Measurements from ENCODE around the gene RSPO4.
"Not testable (repeated sequence)": the region's sequence is repeated elsewhere in the genome, so short reads cannot be mapped to it uniquely, and the experiment has no call there.

RSPO4 gene

DNA sequence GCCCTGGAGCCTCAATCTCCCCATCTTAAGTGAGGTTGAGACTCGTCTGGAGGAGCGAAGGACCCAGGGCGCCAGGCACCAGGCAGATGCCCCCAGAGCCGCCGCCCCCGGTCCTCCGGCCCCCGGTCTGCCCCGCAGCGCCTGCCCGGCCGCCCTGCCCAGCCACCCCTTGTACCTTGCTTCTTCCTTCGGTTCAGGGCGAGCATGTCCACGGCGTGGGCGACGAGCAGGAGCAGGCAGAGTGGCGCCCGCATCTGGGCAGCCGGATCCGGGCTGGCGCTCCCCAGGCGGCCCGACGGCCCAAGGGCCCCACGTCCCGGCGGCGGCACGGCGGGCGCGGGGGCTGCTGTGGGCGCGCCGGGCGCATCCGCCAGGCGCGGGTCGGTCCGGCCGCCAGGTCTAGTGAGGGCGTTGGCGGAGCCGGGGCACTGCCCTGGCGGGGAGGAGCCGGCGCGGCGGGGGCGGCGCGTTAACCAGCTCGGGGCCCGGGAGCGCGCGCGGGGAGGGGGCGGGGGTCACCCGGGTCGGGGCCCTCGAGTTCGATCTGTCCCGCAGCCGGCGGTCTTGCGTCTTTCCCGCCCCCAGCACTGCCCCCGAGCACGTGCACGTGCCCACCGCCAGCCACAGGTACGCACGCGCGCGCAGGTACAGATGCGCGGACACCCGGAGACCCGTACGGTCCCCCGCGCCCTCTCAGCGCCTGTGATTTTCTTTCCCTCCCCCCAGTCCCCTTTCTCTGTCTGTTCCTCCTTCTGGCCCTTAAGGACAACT, at the start of gene RSPO4:
RSPO4 (minus strand) TSS at position 401 of the 771 bp plus-strand sequence; CDS start at position 254, 147 bp downstream.
- no peak for TF ChIP-seq GATA1 (IDR thresholded peaks at IDR 0.05; ENCODE audit: low read depth, low read length)
- TF ChIP-seq POLR2A (IDR thresholded peaks at IDR 0.05; ENCODE audit: low read length): no peak
- no peak for DNase-seq

DNA sequence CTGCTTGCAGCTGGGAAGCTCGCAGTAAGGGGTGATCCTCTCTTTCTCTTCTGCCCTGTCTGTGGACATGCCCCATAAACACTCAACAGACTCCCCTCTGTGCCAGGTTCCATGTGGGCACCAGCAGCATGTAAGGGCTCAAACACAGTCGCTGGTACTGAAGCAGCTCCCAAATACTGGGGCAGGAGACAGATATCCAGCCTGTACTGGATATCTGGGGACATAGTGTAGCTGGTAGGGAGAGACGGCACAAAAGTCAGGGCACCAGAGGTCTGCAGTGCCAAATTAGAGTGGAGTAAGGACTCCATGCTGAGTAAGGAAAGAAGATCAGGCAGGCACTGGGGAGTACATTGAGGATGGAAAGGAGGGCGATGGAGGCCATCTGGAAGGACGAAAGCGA, 48.3 kb upstream of the RSPO4 start:
- no peak for DNase-seq
- TF ChIP-seq POLR2A (IDR thresholded peaks at IDR 0.05; ENCODE audit: low read length) (no peak), GATA1 (IDR thresholded peaks at IDR 0.05; ENCODE audit: low read depth, low read length) (no peak)

DNA sequence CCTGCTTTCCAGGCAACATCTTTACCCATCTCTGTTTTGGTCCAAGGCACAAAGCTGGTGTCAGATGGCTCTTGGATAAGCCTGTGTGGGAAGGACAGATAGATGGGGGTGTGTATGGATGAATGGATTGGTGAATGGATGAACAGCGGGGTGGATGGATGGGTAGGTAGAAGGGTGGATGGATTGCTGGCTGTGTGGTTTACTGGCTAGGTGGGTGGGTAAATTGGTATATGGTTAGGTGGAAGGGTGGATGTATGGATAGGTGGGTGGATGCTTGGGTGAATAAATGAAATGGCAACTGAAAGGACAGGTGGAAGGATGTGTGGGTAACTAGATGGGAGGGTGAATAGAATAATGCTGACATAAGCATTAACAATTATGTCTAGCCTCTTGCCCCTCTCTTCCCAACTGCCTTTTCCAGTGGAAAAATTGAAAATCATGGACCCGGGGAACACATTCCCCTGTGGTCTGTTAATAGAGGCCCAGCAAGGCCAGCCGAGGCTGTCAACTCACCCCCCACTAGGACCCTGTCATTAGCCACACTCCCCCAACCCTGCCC, 43.8 kb upstream of the RSPO4 start:
- TF ChIP-seq POLR2A (IDR thresholded peaks at IDR 0.05; ENCODE audit: low read length): no peak
- TF ChIP-seq GATA1 (IDR thresholded peaks at IDR 0.05; ENCODE audit: low read depth, low read length): no peak

DNA sequence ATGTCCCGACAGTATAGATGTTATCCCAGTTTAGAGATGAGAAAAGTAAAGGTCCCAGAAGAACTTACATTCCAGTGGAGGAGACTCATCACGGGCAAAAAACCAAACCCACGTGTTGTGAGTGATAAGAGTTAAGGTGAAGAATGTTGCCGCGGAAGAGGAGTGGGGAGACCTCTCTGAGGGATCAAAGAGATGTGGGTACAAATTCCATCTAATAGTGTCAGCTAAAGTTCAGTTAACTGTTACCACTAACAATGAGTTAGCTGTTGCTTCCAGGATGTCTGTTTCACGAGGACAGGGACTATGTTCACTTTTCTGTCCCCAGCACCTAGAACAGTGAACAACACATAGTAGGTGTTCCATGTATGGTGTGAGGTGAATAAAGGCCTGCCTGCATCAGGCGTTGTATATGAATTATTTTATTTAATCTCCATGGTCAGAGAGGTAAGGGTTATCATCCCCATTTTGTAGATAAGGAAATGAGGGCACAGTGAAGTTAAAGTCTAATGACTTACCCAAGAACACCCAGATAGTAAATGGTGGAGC, 39.8 kb upstream of the RSPO4 start:
- no peak for DNase-seq
- TF ChIP-seq POLR2A (IDR thresholded peaks at IDR 0.05; ENCODE audit: low read length) (no peak), GATA1 (IDR thresholded peaks at IDR 0.05; ENCODE audit: low read depth, low read length) (no peak)

More for the DNA sequence above, 43.8 kb upstream of the RSPO4 start:
- no peak for DNase-seq

DNA sequence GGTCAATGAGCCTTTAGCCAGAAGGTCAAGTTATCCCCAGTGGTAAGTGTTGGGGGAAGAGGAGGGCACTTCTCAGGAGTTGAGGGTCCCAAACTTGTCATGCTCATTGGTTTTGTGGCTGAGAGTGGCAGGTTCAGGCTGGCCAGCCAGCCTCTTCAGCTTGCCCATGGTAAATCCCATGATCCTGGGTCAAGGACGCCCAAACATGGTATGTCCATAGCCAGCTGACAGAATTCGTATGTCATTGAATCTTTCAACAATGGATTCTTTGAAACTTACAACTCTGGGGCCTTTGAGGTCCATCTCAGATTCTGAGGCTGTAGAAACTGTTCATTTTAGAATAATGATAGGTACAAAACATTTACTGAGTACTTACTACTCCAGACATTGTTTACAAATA, 36.1 kb upstream of the RSPO4 start:
- no peak for TF ChIP-seq GATA1 (IDR thresholded peaks at IDR 0.05; ENCODE audit: low read depth, low read length)
- no peak for TF ChIP-seq POLR2A (IDR thresholded peaks at IDR 0.05; ENCODE audit: low read length)
- DNase-seq: no peak

GRCh38 chr20:1037039-1037438, 34.9 kb upstream of the RSPO4 start:
- TF ChIP-seq POLR2A (IDR thresholded peaks at IDR 0.05; ENCODE audit: low read length): no peak
- TF ChIP-seq GATA1 (IDR thresholded peaks at IDR 0.05; ENCODE audit: low read depth, low read length): no peak
- no peak for DNase-seq

GRCh38 chr20:1035466-1035865, 33.4 kb upstream of the RSPO4 start:
- DNase-seq: no peak
- TF ChIP-seq POLR2A (IDR thresholded peaks at IDR 0.05; ENCODE audit: low read length): no peak
- no peak for TF ChIP-seq GATA1 (IDR thresholded peaks at IDR 0.05; ENCODE audit: low read depth, low read length)

- DNase-seq: no peak
- no peak for TF ChIP-seq GATA1 (IDR thresholded peaks at IDR 0.05; ENCODE audit: low read depth, low read length)
- no peak for TF ChIP-seq POLR2A (IDR thresholded peaks at IDR 0.05; ENCODE audit: low read length)
Observed at GRCh38 chr20:1034415-1034789, 32.3 kb upstream of the RSPO4 start.

DNA sequence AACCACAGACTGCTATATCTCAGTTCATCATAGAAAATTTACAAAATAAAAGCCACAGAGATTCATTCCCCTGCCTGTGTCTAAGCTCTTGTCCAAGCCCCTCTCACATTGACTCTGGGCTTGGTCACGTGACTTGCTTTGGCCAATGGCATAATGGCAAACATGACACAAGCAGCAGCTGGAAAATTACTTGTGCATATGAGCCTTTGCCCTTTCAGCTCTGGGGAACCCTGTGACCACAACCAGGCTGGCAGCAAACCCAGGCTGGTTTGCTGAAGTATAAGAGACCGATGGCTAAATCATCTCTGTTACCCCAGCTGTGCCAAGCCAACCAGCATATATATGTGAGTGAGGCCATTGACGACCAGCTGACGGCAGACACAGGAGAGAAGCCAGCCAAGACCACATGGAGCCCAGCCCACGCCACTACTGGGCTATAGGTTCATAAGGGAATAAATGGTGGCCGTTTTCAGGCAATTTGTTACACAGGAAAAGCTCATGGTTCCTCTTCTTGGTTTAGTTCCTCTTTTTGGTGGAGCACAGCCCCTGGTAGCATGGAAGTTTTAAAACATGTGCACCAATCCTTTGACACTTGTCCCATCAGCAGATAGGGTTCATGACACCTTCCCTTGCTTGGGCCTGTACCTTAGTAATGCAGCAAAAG, 31.8 kb upstream of the RSPO4 start:
- TF ChIP-seq GATA1 (IDR thresholded peaks at IDR 0.05; ENCODE audit: low read depth, low read length) (no peak), POLR2A (IDR thresholded peaks at IDR 0.05; ENCODE audit: low read length) (no peak)

GRCh38 chr20:1029980-1030379, 27.9 kb upstream of the RSPO4 start:
- no peak for TF ChIP-seq POLR2A (IDR thresholded peaks at IDR 0.05; ENCODE audit: low read length)
- TF ChIP-seq GATA1 (IDR thresholded peaks at IDR 0.05; ENCODE audit: low read depth, low read length): no peak
- no peak for DNase-seq

More for the DNA sequence above, 31.8 kb upstream of the RSPO4 start:
- no peak for DNase-seq

DNA sequence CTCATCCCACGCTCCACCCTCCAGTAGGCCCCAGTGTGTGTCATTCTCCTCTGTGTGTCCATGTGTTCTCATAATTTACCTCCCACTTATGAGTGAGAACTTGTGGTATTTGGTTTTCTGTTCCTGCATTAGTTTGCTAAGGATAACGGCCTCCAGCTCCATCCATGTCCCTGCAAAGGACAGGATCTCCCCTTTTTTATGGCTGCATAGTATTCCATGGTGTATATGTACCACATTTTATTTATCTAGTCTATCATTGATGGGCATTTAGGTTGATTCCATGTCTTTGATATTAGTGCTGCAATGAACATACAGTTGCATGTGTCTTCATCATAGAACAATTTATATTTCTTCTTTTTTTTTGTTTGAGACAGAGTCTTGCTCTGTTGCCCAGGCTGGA, 24.1 kb upstream of the RSPO4 start:
- not testable (repeated sequence) for DNase-seq

DNA sequence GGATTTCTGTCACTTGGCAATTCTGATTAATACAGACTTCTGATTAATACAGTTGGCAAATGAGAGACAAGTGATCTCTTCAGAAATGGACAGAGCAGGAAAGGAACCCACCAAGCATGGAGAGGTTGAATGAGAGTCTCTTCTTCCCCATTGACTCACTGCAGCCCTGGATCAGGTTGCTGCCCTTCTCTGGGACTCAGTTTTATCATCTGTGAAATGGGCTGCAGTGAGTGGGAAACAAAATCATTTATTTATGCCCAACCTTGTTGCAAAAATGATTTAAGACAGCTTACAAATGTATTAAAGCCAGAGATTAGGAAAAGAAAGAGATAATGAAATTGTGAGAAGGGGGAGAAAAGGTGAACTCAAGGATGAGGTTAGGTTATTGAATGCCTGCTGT, 20.8 kb upstream of the RSPO4 start:
- no peak for DNase-seq
- TF ChIP-seq GATA1 (IDR thresholded peaks at IDR 0.05; ENCODE audit: low read depth, low read length): no peak

DNA sequence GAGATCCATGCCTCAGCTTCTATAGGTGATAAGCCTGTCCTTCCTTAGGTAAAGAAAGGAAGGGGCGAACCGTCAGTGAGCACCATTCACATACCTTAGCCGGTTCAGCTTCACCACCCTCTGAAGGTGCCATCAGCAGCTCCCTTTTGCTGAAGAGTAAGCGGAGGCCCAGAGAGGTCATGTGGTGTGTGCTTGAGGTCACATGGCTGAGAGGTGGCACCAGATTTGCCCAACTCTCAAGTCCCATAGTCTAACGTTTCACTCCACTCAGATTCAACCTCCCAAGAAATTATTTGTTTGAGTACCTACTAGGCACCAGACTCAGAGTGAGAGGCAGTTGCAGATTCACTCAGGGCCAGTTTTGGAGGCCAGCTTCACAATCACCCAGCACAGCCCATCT, 18.5 kb upstream of the RSPO4 start:
- no peak for DNase-seq
- TF ChIP-seq POLR2A (IDR thresholded peaks at IDR 0.05; ENCODE audit: low read length) (no peak), GATA1 (IDR thresholded peaks at IDR 0.05; ENCODE audit: low read depth, low read length) (no peak)

DNA sequence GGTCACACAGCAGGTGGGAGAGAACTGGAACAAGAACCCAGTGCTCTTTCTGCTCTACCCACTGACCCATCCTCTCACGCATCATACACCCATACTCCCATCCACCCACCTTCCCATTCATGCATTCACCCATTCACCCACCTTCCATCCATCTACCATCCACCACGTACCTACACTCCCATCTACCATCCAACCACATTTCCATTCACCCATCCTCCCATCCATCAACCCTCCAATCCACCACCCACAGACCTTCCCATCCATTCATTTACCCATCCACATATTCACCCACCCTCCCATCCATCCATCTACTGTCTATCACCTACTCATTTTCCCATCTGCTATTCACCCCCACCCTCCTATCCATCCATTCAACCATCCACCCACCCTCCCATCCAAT, 17.2 kb upstream of the RSPO4 start:
- no peak for TF ChIP-seq GATA1 (IDR thresholded peaks at IDR 0.05; ENCODE audit: low read depth, low read length)
- TF ChIP-seq POLR2A (IDR thresholded peaks at IDR 0.05; ENCODE audit: low read length): no peak
- no peak for DNase-seq

- DNase-seq: no peak
- no peak for TF ChIP-seq GATA1 (IDR thresholded peaks at IDR 0.05; ENCODE audit: low read depth, low read length)
- TF ChIP-seq POLR2A (IDR thresholded peaks at IDR 0.05; ENCODE audit: low read length): no peak
Observed at GRCh38 chr20:1017677-1018076, 15.6 kb upstream of the RSPO4 start.
